ENCODE data around the gene DNAAF1.

DNA sequence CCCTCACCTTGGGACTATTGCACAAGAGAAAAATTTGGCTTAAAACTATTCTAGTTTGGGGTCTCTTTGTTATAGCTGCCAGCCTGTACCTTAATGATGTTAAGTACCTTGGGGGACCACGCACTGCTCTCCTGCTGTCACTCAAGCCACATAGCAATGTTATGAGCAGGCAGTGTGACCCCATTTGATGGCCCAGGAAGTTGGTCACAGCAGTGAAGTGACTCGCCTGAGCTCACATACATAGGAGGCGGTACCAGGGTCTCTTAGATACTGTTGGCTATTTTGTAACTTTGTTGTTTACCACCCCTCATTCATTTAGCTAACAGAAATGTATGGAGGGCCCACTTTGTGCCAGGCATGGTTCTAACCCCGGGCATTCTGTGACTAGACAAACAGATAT is 78.3 kb downstream of the DNAAF1 start:
- TF ChIP-seq POLR2A (IDR thresholded peaks at IDR 0.05) (no peak), POLR2AphosphoS5 (IDR thresholded peaks at IDR 0.05) (no peak)
